ENCODE results near the gene FILIP1L.

The FILIP1L gene

GRCh38 chr3:100081311-100081710 lies 33.0 kb downstream of the FILIP1L start:
- TF ChIP-seq CTCF (conservative IDR thresholded peaks at IDR 0.05) (no peak), ZFX (IDR thresholded peaks at IDR 0.05) (no peak)
- no peak overlapping the region for H3K27ac ChIP-seq

- no peak overlapping the region for H3K27ac ChIP-seq
- TF ChIP-seq ZFX (IDR thresholded peaks at IDR 0.05) (no peak), CTCF (conservative IDR thresholded peaks at IDR 0.05) (no peak)
Measured at GRCh38 chr3:100080573-100080972, 33.7 kb downstream of the FILIP1L start.

- no peak overlapping the region for H3K27ac ChIP-seq
- TF ChIP-seq ZFX (IDR thresholded peaks at IDR 0.05) = no peak
- no peak for TF ChIP-seq CTCF (conservative IDR thresholded peaks at IDR 0.05)
Measured at GRCh38 chr3:100079328-100079727, 35.0 kb downstream of the FILIP1L start.

- TF ChIP-seq CTCF (conservative IDR thresholded peaks at IDR 0.05) (no peak), ZFX (IDR thresholded peaks at IDR 0.05) (no peak)
- no peak overlapping the region for H3K27ac ChIP-seq
Measured at GRCh38 chr3:100076731-100077529, 37.4 kb downstream of the FILIP1L start.

- H3K27ac ChIP-seq = no peak overlapping the region
- TF ChIP-seq ZFX (IDR thresholded peaks at IDR 0.05) (no peak), CTCF (conservative IDR thresholded peaks at IDR 0.05) (no peak)
Measured at GRCh38 chr3:100075851-100076730, 38.2 kb downstream of the FILIP1L start.

GRCh38 chr3:100075196-100075595 lies 39.1 kb downstream of the FILIP1L start:
- TF ChIP-seq CTCF (conservative IDR thresholded peaks at IDR 0.05) (no peak), ZFX (IDR thresholded peaks at IDR 0.05) (no peak)

More at GRCh38 chr3:100075196-100075595, 39.1 kb downstream of the FILIP1L start:
- no peak overlapping the region for H3K27ac ChIP-seq
